ENCODE results near the gene FAU. TPM values are rescaled to one million over a fixed set of nuclear protein-coding genes. Genes with fewer than 3 reads are reported as not detected.

FAU gene
- total RNA-seq, 4 donors from 2014 or later: 793 to 1,064 (median 875) TPM

GRCh38 chr11:65126624-65127274 lies 4.8 kb upstream of the FAU start:
- TF ChIP-seq CTCF (IDR thresholded peaks at IDR 0.05; ENCODE audit: low read depth): no peak

- TF ChIP-seq CTCF (IDR thresholded peaks at IDR 0.05; ENCODE audit: low read depth): no peak
Observed at GRCh38 chr11:65125197-65126056, 3.5 kb upstream of the FAU start.

GRCh38 chr11:65124480-65125196 lies 2.7 kb upstream of the FAU start:
- TF ChIP-seq CTCF (IDR thresholded peaks at IDR 0.05; ENCODE audit: low read depth): no peak

- TF ChIP-seq CTCF (IDR thresholded peaks at IDR 0.05; ENCODE audit: low read depth): no peak
Observed at GRCh38 chr11:65121447-65121864, 478 bp downstream of the FAU start.

GRCh38 chr11:65120831-65121230 lies 1.1 kb downstream of the FAU start:
- no peak for TF ChIP-seq CTCF (IDR thresholded peaks at IDR 0.05; ENCODE audit: low read depth)

- TF ChIP-seq CTCF (IDR thresholded peaks at IDR 0.05; ENCODE audit: low read depth): no peak
Observed at GRCh38 chr11:65119670-65119995, 2.3 kb downstream of the FAU start.

All from subcutaneous adipose tissue (tissue), 4 donors.